Measurements from ENCODE around the gene ERP44. TPM values are rescaled to one million over a fixed set of nuclear protein-coding genes. Genes with fewer than 3 reads are reported as not detected.
"Not testable (repeated sequence)": the region's sequence is repeated elsewhere in the genome, so short reads cannot be mapped to it uniquely, and the experiment has no call there.

The ERP44 gene
- total RNA-seq, 1 donor from 2014 or later = 18.0 TPM

DNA sequence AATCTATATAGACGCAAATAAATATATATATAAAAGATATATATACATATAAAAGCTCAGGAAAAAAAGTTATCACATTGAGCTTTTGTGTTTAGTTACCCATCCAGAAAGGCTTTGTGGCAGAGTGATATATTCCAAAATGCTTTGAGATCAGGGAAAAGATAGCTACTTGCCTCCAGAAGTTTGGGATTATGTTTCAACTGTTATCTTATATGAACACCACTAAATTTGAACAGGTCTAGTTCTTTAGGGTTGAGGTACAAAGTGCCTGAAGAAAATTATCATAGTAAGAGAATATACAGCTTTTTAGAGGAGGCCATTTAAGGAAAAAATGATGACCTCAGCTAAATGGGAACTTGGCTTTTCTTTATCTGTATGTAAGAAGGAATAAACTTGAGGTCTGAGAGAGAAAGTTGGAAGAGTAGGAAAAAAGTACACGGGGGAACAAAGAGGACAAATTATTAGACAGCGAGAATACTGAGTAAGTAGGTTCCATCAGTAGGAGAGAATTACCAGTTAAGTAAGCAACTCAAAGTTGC, 2.4 kb downstream of the ERP44 start:
- no peak overlapping the region for H3K4me2 ChIP-seq
- H3K27me3 ChIP-seq = no peaks in the 10 kb centered on the region
- H4K20me1 ChIP-seq (ENCODE audit: low read depth) = peaks cover 15% of the 10 kb centered on the region
- no peak for DNase-seq (ENCODE audit: low spot score)
- H3F3A ChIP-seq (ENCODE audit: low read depth) = peaks cover 23% of the 10 kb centered on the region
- no peak overlapping the region for H2AFZ ChIP-seq (replicated peaks)
- H3K9me3 Mint-ChIP-seq = no peaks in the 10 kb centered on the region
- peaks cover 13% of the 10 kb centered on the region for H3K4me1 ChIP-seq
- H3K4me3 Mint-ChIP-seq = no peak overlapping the region
- TF ChIP-seq EZH2phosphoT487 (IDR thresholded peaks at IDR 0.05) (no peak), EZH2 (IDR thresholded peaks at IDR 0.05) (no peak)
- TF ChIP-seq, protein P1, sequence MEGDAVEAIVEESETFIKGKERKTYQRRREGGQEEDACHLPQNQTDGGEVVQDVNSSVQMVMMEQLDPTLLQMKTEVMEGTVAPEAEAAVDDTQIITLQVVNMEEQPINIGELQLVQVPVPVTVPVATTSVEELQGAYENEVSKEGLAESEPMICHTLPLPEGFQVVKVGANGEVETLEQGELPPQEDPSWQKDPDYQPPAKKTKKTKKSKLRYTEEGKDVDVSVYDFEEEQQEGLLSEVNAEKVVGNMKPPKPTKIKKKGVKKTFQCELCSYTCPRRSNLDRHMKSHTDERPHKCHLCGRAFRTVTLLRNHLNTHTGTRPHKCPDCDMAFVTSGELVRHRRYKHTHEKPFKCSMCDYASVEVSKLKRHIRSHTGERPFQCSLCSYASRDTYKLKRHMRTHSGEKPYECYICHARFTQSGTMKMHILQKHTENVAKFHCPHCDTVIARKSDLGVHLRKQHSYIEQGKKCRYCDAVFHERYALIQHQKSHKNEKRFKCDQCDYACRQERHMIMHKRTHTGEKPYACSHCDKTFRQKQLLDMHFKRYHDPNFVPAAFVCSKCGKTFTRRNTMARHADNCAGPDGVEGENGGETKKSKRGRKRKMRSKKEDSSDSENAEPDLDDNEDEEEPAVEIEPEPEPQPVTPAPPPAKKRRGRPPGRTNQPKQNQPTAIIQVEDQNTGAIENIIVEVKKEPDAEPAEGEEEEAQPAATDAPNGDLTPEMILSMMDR (IDR thresholded peaks at IDR 0.05) = no peak
- no peak overlapping the region for H3K27ac ChIP-seq
- no peaks in the 10 kb centered on the region for H3K9me3 ChIP-seq (ENCODE audit: low read depth)
- no peak overlapping the region for H3K9ac ChIP-seq
- peaks cover 2% of the 10 kb centered on the region for H3K27me3 Mint-ChIP-seq (ENCODE audit: insufficient read depth, low read depth)
- H3K27ac Mint-ChIP-seq = no peak overlapping the region
- H3K4me1 Mint-ChIP-seq = peaks cover 16% of the 10 kb centered on the region
- no peak overlapping the region for H3K4me3 ChIP-seq
- no peaks in the 10 kb centered on the region for H3K36me3 ChIP-seq
- no peaks in the 10 kb centered on the region for H3K36me3 Mint-ChIP-seq
- H3K79me2 ChIP-seq (ENCODE audit: low read depth) = peaks cover 65% of the 10 kb centered on the region

- peaks cover 11% of the 10 kb centered on the region for H3F3A ChIP-seq (ENCODE audit: low read depth)
- H3K79me2 ChIP-seq (ENCODE audit: low read depth) = peaks cover 71% of the 10 kb centered on the region
- not testable (repeated sequence) for H3K9me3 Mint-ChIP-seq; H3K4me1 ChIP-seq; H3K4me3 Mint-ChIP-seq; H3K36me3 ChIP-seq; DNase-seq (ENCODE audit: low spot score); H3K27me3 Mint-ChIP-seq (ENCODE audit: insufficient read depth, low read depth); H2AFZ ChIP-seq (replicated peaks); H3K27ac Mint-ChIP-seq; H3K27ac ChIP-seq; H3K9ac ChIP-seq; H3K9me3 ChIP-seq (ENCODE audit: low read depth); H3K4me3 ChIP-seq; H3K4me2 ChIP-seq; H3K27me3 ChIP-seq; H3K36me3 Mint-ChIP-seq
- H4K20me1 ChIP-seq (ENCODE audit: low read depth) = peaks cover 17% of the 10 kb centered on the region
- H3K4me1 Mint-ChIP-seq = peaks cover 14% of the 10 kb centered on the region
These were observed 4.4 kb downstream of the ERP44 start for GRCh38 chr9:100094411-100094810.

DNA sequence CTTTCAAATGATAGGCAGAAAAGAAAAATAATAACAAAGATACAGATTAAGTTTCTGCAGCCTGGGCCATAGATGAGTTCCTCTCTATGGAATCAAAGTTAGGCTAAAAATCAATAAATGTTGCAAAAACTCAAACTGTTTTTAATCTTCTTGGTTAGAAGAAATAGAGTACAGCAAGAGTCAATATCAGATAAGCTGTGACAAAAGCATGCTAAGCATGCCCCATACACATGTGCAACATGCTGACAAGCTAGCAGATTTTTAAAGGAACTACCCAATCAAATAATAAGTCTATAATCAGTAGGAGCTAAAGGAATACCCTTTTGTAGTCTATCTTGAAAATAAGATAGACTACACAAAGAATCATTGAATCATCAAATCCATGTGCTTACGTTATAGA, 6.7 kb downstream of the ERP44 start:
- Histone ChIP-seq H3F3A (ENCODE audit: low read depth) (no peaks in the 10 kb centered on the region), H4K20me1 (ENCODE audit: low read depth) (peaks cover 9% of the 10 kb centered on the region), H2AFZ (replicated peaks) (no peak overlapping the region), H3K27me3 (no peaks in the 10 kb centered on the region), H3K4me3 (no peak overlapping the region), H3K36me3 (no peaks in the 10 kb centered on the region), H3K9ac (no peak overlapping the region), H3K4me2 (no peak overlapping the region), H3K79me2 (ENCODE audit: low read depth) (peaks cover 67% of the 10 kb centered on the region), H3K9me3 (ENCODE audit: low read depth) (no peaks in the 10 kb centered on the region), H3K27ac (no peak overlapping the region), H3K4me1 (no peaks in the 10 kb centered on the region)
- TF ChIP-seq EZH2 (IDR thresholded peaks at IDR 0.05) (no peak), EZH2phosphoT487 (IDR thresholded peaks at IDR 0.05) (no peak)
- TF ChIP-seq, protein P1 (IDR thresholded peaks at IDR 0.05) = no peak
- no peak for DNase-seq (ENCODE audit: low spot score)
- Mint-ChIP-seq H3K4me3 (no peak overlapping the region), H3K4me1 (peaks cover 3% of the 10 kb centered on the region), H3K36me3 (no peaks in the 10 kb centered on the region), H3K27me3 (ENCODE audit: insufficient read depth, low read depth) (no peaks in the 10 kb centered on the region), H3K9me3 (no peaks in the 10 kb centered on the region), H3K27ac (no peak overlapping the region)

- Mint-ChIP-seq H3K27ac (no peak overlapping the region), H3K4me1 (peaks cover 3% of the 10 kb centered on the region), H3K36me3 (no peaks in the 10 kb centered on the region), H3K27me3 (ENCODE audit: insufficient read depth, low read depth) (no peaks in the 10 kb centered on the region), H3K9me3 (no peaks in the 10 kb centered on the region), H3K4me3 (no peak overlapping the region)
- Histone ChIP-seq H3F3A (ENCODE audit: low read depth) (no peaks in the 10 kb centered on the region), H3K9me3 (ENCODE audit: low read depth) (no peaks in the 10 kb centered on the region), H3K36me3 (no peaks in the 10 kb centered on the region), H4K20me1 (ENCODE audit: low read depth) (peaks cover 9% of the 10 kb centered on the region), H2AFZ (replicated peaks) (no peak overlapping the region), H3K4me3 (no peak overlapping the region), H3K9ac (no peak overlapping the region), H3K27me3 (no peaks in the 10 kb centered on the region), H3K4me2 (no peak overlapping the region), H3K79me2 (ENCODE audit: low read depth) (peaks cover 66% of the 10 kb centered on the region), H3K27ac (no peak overlapping the region), H3K4me1 (no peaks in the 10 kb centered on the region)
- DNase-seq (ENCODE audit: low spot score) = no peak
- TF ChIP-seq, protein P1 (IDR thresholded peaks at IDR 0.05) = no peak
- TF ChIP-seq EZH2 (IDR thresholded peaks at IDR 0.05) (no peak), EZH2phosphoT487 (IDR thresholded peaks at IDR 0.05) (no peak)
These were observed 7.2 kb downstream of the ERP44 start for GRCh38 chr9:100091650-100092049.
